Measurements from ENCODE around the gene SLC12A9.
A peak's percentile ranks its signal among the peaks of the same experiment; 100 is the strongest.

The SLC12A9 gene

DNA sequence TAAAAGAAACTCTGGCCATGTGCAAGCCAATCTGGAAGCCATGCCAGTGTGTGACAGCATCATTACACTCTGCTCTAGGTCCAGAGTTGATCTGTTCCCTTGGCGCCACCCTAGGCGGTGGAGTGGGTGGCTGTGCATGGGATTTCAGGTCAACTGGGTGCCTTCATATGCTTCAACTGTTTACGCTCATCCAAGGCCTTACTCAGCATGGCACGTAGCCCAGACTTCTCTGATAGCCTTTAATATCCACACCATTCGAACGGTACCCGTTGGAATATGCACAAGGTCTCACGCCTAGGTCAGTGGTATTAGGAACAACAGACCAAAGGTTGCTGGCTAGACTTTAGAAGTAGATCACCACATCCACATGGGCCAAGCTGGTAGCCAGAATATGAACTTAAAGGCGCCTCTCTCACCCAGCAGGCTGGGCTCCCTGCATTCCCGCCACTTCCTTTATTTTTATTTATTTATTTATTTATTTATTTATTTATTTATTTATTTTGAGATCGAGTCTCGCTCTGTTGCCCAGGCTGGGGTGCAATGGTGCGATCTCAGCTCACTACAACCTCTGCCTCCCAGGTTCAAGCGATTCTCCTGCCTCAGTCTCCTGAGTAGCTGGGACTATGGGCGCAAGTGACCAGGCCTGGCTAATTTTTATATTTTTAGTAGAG, 61.8 kb downstream of the SLC12A9 start (continued):
- TF ChIP-seq, protein P1, sequence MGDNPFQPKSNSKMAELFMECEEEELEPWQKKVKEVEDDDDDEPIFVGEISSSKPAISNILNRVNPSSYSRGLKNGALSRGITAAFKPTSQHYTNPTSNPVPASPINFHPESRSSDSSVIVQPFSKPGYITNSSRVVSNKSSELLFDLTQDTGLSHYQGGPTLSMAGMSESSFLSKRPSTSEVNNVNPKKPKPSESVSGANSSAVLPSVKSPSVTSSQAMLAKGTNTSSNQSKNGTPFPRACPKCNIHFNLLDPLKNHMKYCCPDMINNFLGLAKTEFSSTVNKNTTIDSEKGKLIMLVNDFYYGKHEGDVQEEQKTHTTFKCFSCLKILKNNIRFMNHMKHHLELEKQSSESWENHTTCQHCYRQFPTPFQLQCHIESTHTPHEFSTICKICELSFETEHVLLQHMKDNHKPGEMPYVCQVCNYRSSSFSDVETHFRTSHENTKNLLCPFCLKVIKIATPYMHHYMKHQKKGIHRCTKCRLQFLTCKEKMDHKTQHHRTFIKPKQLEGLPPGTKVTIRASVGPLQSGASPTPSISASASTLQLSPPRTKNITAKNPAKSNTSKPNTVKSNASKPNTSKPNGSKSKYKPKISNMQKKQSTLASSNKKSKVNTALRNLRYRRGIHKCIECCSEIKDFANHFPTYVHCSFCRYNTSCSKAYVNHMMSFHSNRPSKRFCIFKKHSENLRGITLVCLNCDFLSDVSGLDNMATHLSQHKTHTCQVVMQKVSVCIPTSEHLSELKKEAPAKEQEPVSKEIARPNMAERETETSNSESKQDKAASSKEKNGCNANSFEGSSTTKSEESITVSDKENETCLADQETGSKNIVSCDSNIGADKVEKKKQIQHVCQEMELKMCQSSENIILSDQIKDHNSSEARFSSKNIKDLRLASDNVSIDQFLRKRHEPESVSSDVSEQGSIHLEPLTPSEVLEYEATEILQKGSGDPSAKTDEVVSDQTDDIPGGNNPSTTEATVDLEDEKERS (tag by site-specific recombination; IDR thresholded peaks at IDR 0.05) = no peak
- no peak for TF ChIP-seq ZNF596 (tag by site-specific recombination; IDR thresholded peaks at IDR 0.05)
- TF ChIP-seq FEZF1 (tag by site-specific recombination; IDR thresholded peaks at IDR 0.05) = no peak
- peak; percentile 83 for TF ChIP-seq ZNF426 (tag by site-specific recombination; IDR thresholded peaks at IDR 0.05)
- TF ChIP-seq ZNF114 (tag by site-specific recombination; IDR thresholded peaks at IDR 0.05) = no peak
- no peak for TF ChIP-seq ZNF214 (tag by site-specific recombination; IDR thresholded peaks at IDR 0.05; ENCODE audit: borderline replicate concordance)
- TF ChIP-seq, protein P2, sequence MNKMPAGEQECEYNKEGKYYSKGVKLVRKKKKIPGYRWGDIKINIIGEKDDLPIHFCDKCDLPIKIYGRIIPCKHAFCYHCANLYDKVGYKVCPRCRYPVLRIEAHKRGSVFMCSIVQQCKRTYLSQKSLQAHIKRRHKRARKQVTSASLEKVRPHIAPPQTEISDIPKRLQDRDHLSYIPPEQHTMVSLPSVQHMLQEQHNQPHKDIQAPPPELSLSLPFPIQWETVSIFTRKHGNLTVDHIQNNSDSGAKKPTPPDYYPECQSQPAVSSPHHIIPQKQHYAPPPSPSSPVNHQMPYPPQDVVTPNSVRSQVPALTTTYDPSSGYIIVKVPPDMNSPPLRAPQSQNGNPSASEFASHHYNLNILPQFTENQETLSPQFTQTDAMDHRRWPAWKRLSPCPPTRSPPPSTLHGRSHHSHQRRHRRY (tag by site-specific recombination; IDR thresholded peaks at IDR 0.05) = no peak
- TF ChIP-seq GLI2 (tag by site-specific recombination; IDR thresholded peaks at IDR 0.05; ENCODE audit: borderline replicate concordance, low read depth) = no peak; the same call in 1 of the 2 replicates
- no peak for TF ChIP-seq TRIM28 (IDR thresholded peaks at IDR 0.05; ENCODE audit: borderline replicate concordance, low read length)
- peak; percentile 72 for TF ChIP-seq ZNF558 (tag by site-specific recombination; IDR thresholded peaks at IDR 0.05)
- no peak for TF ChIP-seq ZNF768 (tag by site-specific recombination; IDR thresholded peaks at IDR 0.05)
- no peak for TF ChIP-seq ZFP69B (tag by site-specific recombination; IDR thresholded peaks at IDR 0.05)
- TF ChIP-seq, protein P3, sequence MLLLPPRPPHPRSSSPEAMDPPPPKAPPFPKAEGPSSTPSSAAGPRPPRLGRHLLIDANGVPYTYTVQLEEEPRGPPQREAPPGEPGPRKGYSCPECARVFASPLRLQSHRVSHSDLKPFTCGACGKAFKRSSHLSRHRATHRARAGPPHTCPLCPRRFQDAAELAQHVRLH (tag by site-specific recombination; IDR thresholded peaks at IDR 0.05) = no peak
- no peak for TF ChIP-seq ZNF239 (tag by site-specific recombination; IDR thresholded peaks at IDR 0.05)
- no peak for TF ChIP-seq ZIC2 (tag by site-specific recombination; IDR thresholded peaks at IDR 0.05)
- TF ChIP-seq ZNF600 (tag by site-specific recombination; IDR thresholded peaks at IDR 0.05) = no peak
- TF ChIP-seq MYNN (tag by site-specific recombination; IDR thresholded peaks at IDR 0.05; ENCODE audit: borderline replicate concordance) = no peak
- peak; percentile 92 for TF ChIP-seq ZNF394 (tag by site-specific recombination; IDR thresholded peaks at IDR 0.05; ENCODE audit: borderline replicate concordance)
- TF ChIP-seq SP2 (tag by site-specific recombination; IDR thresholded peaks at IDR 0.05) = no peak
- TF ChIP-seq, protein P4, sequence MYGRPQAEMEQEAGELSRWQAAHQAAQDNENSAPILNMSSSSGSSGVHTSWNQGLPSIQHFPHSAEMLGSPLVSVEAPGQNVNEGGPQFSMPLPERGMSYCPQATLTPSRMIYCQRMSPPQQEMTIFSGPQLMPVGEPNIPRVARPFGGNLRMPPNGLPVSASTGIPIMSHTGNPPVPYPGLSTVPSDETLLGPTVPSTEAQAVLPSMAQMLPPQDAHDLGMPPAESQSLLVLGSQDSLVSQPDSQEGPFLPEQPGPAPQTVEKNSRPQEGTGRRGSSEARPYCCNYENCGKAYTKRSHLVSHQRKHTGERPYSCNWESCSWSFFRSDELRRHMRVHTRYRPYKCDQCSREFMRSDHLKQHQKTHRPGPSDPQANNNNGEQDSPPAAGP (tag by site-specific recombination; IDR thresholded peaks at IDR 0.05) = no peak
- TF ChIP-seq HOXD13 (CRISPR knock-in tag; IDR thresholded peaks at IDR 0.05; ENCODE audit: borderline replicate concordance) = no peak
- TF ChIP-seq ZNF510 (tag by site-specific recombination; IDR thresholded peaks at IDR 0.05; ENCODE audit: insufficient replicate concordance) = peak; percentile 62
- no peak for TF ChIP-seq ZNF335 (tag by site-specific recombination; conservative IDR thresholded peaks at IDR 0.05)
- no peak for TF ChIP-seq ZNF175 (tag by site-specific recombination; IDR thresholded peaks at IDR 0.05)
- TF ChIP-seq ZNF548 (tag by site-specific recombination; IDR thresholded peaks at IDR 0.05) = no peak
- TF ChIP-seq ZNF138 (tag by site-specific recombination; IDR thresholded peaks at IDR 0.05; ENCODE audit: borderline replicate concordance) = no peak
- no peak for TF ChIP-seq ZSCAN16 (tag by site-specific recombination; IDR thresholded peaks at IDR 0.05)
- TF ChIP-seq ZNF37A (tag by site-specific recombination; IDR thresholded peaks at IDR 0.05) = no peak
- no peak for TF ChIP-seq SALL2 (tag by site-specific recombination; IDR thresholded peaks at IDR 0.05; ENCODE audit: borderline replicate concordance)
- TF ChIP-seq ZNF571 (tag by site-specific recombination; IDR thresholded peaks at IDR 0.05) = no peak
- no peak for TF ChIP-seq ZNF23 (tag by site-specific recombination; IDR thresholded peaks at IDR 0.05; ENCODE audit: borderline replicate concordance)
- no peak for TF ChIP-seq KLF9 (tag by site-specific recombination; IDR thresholded peaks at IDR 0.05; ENCODE audit: low read depth)
- TF ChIP-seq, protein P5, sequence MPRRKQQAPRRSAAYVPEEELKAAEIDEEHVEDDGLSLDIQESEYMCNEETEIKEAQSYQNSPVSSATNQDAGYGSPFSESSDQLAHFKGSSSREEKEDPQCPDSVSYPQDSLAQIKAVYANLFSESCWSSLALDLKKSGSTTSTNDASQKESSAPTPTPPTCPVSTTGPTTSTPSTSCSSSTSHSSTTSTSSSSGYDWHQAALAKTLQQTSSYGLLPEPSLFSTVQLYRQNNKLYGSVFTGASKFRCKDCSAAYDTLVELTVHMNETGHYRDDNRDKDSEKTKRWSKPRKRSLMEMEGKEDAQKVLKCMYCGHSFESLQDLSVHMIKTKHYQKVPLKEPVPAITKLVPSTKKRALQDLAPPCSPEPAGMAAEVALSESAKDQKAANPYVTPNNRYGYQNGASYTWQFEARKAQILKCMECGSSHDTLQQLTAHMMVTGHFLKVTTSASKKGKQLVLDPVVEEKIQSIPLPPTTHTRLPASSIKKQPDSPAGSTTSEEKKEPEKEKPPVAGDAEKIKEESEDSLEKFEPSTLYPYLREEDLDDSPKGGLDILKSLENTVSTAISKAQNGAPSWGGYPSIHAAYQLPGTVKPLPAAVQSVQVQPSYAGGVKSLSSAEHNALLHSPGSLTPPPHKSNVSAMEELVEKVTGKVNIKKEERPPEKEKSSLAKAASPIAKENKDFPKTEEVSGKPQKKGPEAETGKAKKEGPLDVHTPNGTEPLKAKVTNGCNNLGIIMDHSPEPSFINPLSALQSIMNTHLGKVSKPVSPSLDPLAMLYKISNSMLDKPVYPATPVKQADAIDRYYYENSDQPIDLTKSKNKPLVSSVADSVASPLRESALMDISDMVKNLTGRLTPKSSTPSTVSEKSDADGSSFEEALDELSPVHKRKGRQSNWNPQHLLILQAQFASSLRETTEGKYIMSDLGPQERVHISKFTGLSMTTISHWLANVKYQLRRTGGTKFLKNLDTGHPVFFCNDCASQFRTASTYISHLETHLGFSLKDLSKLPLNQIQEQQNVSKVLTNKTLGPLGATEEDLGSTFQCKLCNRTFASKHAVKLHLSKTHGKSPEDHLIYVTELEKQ (tag by site-specific recombination; IDR thresholded peaks at IDR 0.05; ENCODE audit: borderline replicate concordance) = no peak
